Fibroblast of skin of abdomen (primary cell): ENCODE data around the gene SLC16A2.
A peak's percentile ranks its signal among the peaks of the same experiment; 100 is the strongest.
"Not testable (repeated sequence)": the region's sequence is repeated elsewhere in the genome, so short reads cannot be mapped to it uniquely, and the experiment has no call there.

Experiments used
- DNase-seq: peaks from one replicate; pipeline ENCODE4 v3.0.0-alpha.2; 2013

The SLC16A2 gene

DNA sequence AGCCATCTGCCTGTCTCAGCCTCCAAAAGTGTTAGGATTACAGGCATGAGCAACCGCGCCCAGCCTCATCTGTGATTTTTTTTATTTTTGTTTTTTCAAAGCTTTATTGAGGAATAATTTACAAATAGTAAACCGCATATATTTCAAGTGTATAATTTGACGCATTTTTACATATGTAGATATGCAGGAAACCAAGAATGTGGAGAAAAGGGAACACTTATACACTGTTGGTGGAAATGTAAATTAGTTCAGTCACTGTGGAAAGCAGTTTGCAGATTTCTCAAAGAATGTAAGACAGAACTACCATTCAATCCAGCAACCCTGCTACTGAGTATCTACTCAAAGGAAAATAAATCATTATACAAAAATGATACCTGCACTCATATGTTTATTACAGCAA is 85.9 kb downstream of the SLC16A2 start:
- no peak for DNase-seq

DNA sequence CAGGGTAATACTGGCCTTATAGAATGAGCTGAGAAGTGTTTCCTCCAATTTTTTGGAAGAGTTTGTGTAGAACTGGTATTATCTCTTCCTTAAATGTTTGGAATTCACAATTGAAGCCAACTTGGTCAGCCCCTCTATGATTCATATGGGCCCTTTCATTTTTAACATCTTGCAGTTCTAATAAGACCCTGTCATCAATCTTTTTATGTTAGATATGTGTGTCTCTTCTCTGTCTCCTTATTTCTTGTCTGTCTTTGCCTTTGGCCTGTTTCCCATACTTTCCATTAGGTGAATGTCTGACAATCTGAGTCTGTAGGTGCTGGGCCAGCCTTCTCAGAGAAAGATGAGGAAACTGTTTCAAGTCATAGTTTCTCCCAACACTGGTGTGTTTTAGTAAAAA is 88.7 kb downstream of the SLC16A2 start:
- peak; percentile 35 for DNase-seq

DNA sequence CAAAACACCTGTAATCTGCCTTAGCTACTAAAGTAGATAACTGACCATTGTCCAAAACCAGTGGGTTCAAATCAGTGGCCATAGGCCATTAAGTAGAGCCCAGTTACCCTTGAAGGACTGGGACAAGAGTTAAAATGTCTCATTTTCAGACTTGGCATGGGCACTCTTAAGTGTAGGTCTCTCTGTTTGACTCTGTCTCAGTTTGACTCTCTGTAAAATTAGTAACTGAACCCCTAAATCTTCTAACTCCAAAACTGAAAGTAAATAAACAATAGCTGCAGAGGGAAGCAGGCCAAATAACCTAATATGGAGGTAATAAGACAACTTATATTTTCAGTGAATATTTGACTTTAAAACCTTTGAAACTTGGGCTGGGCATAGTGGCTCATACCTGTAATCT is 89.1 kb downstream of the SLC16A2 start:
- no peak for DNase-seq

DNA sequence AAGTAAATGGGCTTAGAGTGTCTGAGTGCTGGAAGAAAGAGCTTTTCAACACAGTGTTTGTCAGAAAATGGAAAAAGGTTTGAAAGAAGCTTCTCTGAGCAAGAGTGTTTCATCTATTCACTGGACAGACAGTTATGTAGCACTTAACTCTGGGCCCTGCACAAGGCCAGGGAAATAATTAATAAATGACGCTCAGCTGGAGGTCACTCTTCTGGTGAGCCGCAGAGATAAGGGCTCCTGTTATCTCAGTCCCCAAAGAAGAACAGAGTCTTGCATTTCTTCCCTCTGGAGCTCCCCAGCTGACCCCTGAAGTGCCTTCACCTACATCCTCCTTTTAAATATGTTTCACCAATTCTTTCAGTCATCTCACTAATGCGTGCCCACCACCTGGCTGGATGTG is 90.4 kb downstream of the SLC16A2 start:
- no peak for DNase-seq

DNA sequence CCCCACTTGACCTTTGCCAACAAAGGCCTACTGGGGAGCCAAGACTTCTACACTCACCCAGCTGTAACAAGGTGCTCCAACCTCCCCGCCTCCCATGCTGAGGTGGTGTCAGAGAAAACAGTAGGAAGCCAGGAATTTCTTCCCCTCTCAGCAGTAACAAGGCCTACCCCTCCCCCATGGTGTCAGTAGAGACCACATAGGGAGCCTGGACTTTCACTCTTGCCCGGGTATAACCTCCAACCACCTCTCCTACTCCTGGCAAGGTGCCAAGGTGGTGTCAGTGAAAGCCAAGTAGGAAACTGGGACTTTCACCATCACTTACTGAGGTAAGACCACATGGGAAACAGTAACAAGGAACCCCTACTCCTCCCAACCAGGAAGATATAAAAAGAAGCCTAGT is 93.1 kb downstream of the SLC16A2 start:
- no peak for DNase-seq

DNA sequence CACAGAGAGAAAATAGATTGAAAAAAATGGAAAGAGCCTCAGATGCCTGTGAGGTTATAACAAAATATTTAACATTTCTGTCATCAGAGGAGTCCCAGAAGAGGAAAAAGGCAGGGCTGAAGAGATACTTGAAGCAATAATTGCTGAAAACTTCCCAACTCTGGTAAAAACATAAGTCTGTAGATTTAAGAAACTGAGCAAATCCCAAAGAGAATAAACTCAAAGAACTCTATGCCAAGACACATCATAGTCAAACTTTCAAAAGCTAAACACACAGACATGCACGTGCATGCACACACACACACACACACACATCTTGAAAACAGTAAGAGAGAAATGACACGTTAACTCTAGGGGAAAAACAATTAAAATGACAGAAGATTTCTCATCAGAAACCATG is 94.1 kb downstream of the SLC16A2 start:
- no peak for DNase-seq

DNA sequence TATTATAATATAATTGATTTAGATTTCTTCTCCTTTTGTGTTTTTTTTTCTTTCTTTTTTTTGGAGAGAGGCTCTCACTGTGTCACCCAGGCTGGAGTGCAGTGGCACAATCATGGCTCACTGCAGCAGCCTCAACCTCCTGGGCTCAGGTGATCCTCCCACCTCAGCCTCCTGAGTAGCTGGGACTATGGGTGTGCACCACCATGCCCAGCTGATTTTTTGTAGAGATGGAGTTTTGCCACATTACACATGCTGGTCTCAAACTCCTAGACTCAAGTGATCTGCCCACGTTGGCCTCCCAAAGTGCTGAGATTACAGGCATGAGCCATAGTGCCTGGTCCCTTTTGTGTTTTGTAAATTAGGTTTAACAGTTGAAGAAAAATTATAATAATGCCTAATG is 94.7 kb downstream of the SLC16A2 start:
- not testable (repeated sequence) for DNase-seq

DNA sequence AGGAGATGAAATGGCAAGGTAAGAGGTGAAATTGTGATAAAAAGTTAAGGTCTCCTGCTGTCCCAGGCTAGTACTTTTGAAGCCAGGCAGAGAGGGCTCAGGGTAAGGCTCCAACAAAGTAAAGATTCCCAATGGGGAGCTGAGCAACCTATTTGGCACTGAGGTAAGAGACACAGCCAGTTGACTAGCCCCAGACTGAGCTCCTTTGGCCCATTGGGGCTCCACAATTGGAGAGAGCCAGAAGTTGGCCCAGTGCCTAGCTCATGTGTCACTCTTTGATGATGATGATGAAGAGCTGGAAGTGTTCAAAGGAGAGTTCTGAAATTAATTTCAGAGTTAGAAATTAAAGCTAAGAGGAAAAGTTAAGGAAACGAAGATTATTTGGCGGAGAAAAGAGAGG is 98.6 kb downstream of the SLC16A2 start:
- DNase-seq: peak; percentile 7

DNA sequence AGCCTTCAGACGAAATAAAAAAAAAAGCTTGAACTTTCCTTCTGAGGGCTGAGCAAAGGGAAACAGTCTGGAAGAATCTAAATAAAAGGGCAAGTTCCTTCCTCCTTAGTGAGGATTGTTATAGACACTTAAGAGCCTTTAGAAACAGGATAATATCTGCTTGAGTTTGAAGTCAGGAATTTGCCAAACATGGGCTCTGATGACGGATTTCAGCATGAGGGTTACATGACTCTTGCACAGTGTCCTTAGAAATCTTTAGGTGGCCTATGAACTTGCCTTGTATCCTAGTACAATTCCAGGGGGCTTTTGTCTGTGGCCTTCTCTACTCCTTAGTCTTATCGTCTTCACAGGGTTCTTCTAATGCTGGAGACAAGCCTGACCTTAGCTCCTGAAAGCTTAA is 99.0 kb downstream of the SLC16A2 start:
- DNase-seq: peak; percentile 1

DNA sequence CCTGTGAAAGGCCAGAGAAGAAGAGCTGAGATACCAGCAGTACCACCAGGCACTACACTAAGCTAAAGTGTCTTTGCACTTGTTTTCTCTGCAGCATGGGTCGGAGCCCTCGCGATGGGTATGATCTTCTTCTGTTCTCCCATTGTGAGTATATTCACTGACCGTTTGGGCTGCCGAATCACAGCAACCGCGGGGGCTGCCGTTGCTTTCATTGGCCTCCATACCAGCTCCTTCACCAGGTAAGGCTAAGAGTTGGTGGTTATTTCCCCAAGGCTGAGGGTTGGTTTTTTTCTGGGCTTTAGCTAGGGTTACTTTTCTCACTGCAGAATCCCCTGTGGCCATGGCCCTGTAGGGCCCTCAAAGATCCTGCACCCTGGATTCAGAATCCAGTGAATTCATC is 99.6 kb downstream of the SLC16A2 start:
- DNase-seq: no peak

DNA sequence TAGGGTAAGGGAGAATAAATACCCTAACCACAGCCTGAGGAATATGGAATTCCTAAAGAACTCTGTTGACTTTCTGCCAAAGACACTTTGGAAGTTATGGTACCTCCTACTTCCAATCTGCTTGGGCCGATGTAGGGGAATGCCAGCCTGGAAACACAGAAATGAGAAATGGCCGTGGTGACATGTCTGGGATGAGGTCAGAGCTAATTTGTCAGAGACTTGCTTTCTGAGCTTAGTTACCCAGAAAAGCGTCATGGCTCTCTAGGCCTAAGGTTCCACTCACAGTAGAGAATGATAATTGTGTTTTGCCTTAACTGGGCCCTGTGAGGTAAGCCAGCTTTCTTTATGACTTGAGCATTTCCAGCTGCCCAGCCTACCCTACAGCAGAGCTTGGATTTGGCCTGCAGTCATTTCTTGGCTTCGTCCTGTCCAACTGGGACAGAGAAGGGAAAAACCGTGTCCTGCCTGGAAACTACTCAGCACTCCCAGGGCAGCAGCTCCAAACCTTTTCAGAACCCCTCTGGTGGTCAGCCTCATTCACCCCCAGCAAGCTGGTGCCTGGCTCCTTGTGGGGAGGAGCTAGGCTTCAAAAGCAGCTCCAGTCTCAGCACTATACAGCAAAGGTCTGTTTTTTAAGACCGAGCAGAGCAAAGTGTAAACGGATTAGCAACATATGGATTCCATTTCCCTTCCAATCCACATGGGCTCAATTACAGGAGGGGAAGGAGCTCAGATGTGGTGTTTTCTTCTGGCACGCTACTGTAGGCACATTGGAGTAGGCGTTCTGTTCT is 100.9 kb downstream of the SLC16A2 start:
- DNase-seq: peak; percentile 79

DNA sequence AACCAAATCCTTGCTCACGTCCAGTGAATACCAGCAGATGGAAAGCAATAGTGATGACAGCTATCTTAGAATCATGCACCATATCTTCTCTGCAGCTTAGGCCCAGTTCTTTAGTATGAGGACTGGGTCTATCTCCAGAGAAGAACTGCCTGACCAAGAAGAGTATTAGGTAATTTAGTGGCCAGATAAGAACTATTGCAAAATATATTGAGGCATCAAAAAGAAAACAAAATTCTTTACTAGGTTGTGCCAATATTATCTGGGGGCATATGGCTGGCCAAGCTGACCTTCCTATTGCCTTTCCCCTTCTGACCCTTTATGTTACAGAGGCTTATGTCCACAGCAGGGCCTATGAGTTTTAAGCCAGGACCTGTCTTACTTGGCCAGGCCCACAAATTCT is 101.9 kb downstream of the SLC16A2 start:
- DNase-seq: no peak

DNA sequence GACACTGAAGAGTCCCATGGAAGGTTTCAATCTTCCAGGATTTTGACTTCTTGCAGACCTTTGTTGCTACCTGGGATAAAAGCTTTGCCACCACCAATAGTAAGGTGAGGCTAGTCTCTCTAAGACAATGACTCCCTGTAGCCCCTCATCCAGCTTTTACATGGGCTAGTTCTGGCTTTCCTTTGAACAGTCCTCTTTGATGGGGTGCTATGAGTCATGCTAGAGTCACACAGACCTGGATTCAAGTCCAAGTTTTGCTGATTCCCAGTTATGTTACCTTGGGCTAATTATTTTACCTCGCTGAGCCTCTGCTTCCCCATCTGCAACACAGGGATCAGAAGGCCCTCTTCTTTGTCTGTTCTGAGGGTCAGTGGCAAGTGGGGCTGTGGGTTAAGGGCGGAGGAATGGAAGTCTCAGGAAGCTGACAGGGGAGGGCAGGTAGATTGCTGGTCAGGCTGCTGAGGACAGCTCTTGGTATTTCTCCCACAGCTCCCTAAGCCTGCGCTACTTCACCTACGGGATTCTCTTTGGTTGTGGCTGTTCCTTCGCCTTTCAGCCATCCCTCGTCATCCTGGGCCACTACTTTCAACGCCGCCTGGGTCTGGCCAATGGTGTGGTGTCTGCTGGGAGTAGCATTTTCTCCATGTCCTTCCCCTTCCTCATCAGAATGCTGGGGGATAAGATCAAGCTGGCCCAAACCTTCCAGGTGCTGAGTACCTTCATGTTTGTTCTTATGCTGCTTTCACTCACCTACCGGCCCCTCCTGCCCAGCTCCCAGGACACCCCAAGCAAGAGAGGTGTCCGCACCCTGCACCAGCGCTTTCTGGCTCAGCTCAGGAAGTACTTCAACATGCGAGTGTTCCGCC is 102.8 kb downstream of the SLC16A2 start:
- DNase-seq: no peak

DNA sequence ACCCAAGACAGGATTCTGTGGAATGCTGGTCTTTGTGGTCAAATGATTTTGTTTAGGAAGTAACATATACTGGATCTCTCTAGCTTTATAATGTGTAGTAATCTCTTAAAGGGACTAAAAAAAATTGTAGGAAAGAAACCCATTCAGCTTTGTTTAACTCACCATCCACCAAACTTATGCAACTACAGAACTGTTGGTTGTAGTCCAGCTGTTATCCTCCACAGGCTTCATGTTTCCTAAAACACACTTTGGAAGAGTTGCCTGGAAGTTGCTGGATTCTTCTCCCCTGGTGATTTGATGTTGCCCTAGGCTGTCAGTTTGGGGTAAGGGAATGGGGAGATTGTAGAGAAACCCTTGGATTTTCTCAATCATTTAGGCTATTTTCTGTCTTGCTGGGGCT is 103.8 kb downstream of the SLC16A2 start:
- no peak for DNase-seq

DNA sequence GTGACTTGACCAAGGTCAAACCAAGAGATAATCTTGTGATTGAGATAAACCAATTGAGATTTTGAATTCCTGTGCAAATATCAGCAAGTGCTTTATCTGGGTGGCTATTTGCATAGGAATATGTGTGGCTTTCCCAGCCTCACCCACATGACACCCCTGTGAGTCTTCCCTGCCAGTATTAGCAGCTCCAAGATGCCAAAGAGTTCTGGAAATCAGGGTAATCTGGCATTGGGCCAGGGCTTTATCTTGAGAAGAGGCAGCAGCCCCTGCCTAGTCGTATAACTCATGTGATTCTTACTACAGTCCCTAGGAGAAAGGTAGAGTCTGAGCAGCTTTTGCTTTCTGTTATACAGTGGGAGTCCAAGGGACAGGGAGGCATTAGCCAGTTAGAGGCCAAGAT is 105.5 kb downstream of the SLC16A2 start:
- no peak for DNase-seq

DNA sequence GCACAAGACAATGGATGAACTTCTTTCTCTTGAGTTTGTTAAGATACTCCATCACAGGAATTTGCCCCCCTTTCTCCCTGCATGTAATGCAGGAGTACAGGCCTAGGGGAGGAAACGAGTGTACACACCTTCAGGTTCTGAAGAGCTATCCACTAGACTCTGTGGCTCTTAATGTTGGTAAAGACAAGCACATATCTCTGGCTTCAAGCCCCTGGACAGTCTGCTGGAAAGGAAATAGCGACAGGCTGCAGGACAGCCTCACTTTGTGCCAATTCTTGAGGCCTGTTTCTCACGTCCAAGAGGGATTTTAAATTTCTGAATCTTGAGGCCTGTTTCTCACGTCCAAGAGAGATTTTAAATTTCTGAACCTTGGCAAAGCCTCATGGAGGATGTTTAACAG is 106.1 kb downstream of the SLC16A2 start:
- DNase-seq: no peak

DNA sequence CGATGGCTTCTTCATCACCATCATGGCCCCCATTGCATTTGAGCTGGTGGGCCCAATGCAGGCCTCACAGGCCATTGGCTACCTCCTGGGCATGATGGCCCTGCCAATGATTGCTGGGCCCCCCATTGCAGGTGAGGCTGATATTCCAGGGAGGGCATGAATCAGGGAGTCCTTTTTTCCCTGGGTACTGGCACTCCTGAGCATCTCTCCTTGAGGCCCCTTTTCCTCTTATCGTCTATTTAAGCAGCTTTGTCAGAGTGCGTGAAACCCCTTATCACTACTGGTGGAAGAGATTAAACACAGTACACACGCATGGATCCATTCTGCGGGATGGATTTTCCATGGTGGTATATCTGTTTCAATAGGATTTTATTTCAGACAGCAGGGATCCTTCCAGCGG is 108.0 kb downstream of the SLC16A2 start:
- DNase-seq: no peak

DNA sequence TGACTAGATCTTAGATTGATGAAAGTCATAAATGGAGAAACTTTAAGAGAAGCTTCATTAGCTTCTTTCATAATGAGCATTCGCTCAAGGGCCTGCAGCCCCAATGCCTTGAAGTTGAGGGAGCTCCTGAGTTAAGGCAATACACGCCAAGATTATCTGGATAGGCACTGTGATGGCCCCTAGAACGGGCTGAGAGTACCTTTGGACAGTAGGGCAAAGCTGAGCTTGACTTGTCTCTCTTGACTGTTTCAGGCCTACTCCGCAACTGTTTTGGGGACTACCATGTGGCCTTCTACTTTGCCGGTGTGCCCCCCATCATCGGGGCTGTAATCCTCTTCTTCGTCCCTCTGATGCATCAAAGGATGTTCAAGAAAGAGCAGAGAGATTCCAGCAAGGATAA is 109.8 kb downstream of the SLC16A2 start:
- DNase-seq: no peak

DNA sequence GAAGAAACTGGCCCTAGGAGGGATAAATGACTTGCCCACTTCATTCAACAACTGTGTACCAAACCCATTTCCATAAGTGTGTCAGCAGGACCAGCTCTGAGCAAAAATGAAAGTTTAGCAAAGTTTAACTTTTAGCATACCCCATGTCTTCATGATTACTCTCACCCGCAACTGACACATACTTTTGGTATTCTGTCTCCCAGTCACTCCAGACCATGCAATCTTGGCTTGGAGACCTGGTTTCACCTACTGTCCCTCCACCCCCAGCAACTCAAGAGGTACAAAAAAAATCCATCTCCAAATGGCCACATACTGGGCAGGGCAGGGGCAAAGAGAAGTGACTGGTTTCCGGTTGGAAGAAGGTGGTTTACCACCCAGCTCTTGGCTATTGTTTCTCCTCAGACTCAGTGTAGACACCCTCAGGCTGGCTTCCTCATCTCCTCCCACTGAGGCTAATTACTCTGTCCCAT is 113.3 kb downstream of the SLC16A2 start:
- DNase-seq: peak; percentile 54

DNA sequence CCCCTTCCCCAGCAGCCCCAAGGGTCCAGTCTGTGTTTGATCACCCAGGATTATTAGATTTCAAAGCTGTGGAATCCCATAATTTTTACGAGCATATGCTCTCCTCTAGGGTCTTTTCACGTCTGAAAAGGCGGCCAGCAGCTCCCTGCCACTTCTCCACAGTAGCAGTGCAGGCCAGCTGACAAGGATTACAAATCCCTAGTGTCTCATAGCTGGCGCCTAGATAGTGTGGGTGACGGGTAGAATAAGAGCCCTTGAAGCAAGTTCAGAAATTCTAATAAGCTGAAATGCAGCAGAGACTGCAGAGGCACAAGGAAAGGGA is 113.8 kb downstream of the SLC16A2 start:
- no peak for DNase-seq

DNA sequence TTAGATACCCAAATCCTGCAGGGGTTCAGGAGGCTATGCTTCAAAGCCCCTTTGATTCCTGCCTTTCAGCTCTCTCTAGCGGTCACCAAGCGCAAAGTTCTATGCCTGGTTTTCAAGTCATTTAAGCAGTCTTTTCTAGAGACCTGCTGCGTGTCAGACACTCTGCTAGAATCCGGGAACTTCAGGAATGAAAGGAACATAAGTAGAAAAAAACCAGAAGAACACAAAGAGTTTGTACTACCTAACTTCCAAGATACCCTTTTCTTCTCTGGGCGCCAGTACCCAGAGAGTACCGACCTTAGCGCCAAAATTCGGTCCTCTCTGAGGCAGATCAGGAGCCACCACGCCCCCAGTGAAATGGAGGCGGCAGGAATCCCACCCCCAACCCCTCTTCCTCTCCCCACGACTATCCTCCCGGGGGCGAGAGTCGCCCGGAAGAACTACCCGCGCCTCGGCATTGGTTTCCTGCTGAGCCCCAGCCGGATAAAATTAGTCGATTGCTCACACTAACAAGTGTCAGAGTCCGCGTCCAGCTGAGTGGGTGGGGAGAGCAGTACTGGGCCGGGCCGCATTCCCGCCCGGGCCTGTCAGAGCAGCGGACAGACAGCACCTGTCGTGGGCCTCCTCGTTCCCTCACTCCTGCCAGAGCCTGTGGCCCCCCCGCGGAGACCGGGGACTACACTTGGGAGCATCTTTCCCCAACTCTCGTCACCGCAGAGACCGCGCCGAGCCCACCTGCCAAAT is 114.3 kb downstream of the SLC16A2 start:
- peak; percentile 73 for DNase-seq

DNA sequence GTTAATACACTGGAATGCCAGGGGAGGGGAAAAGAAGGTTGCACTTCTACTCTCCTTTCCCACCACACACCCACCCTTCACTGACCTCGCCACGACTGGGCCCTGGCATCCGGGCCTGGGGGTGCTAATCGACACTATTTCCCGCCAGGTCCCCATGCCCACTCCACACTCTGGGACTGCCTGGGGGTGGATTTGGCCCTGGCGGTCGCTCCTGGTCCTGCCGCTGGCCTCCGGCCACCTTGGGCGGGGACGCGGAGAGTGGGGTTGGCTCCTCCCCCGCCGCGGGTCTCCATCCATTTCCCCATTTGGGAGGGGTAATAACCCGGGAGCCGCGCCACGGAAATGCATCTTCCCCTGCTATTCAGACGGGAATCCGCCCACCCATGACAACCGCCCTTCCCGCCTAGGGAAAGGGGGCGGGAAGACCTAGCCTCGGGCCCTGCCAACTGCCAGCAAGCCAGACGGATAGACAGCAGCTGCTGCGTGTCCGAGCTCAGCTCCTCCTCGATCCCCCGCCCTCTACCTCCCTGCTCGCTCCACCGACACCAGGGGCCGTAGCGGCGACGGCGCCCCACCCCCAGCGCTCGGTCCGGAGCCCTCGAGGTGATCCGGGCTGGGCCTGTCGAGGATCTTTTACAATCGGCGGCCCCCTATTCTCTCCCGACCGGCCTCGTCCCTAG is 115.0 kb downstream of the SLC16A2 start:
- DNase-seq: peak; percentile 86
